Measurements from ENCODE around the gene MAVS.
"Not testable (repeated sequence)": the region's sequence is repeated elsewhere in the genome, so short reads cannot be mapped to it uniquely, and the experiment has no call there.

The MAVS gene

DNA sequence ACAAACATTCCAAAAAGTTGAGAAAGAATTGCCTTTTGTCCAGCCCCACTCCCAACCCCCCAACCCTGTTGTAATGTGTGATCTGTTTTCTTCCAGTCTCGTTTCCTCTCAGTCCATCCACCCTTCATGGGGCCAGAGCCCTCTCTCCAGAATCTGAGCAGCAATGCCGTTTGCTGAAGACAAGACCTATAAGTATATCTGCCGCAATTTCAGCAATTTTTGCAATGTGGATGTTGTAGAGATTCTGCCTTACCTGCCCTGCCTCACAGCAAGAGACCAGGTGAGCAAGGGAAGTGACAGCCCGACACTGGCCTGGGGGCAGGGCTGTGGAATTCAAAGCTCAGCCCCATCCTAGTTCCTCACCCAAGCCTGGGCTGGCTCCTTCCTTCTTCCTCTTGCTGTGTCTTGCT is 7.8 kb downstream of the MAVS start:
- DNase-seq (ENCODE audit: low read depth), result no peak

DNA sequence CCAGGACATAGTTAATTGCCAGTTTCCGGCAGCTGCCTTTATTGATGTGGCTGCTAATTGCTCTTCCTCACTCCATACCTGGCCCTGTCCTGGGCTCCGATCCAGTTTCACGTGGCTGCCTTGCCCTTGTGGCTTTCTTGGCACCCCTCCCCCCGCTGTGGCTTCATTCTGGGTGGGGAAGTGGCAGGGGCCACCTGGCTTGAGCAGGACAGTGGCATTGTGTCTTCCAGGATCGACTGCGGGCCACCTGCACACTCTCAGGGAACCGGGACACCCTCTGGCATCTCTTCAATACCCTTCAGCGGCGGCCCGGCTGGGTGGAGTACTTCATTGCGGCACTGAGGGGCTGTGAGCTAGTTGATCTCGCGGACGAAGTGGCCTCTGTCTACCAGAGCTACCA is 10.8 kb downstream of the MAVS start:
- DNase-seq (ENCODE audit: low read depth), result no peak

DNA sequence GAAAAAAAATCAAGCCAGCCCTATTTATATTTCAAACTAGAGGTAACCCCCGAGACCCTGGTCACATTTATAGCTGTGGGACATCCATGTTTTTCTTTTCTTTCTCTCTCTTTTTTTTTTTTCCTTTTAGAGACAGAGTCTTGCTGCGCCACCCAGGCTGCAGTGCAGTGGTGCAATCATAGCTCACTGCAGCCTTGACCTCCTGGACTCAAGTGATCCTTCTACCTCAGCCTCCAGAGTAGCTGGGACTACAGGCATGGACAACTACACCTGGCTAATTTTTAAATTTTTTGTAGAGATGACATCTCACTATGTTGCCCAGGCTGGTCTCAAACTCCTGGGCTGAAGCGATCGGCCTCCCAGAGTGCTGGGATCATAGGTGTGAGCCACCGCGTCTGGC is 12.1 kb downstream of the MAVS start:
- DNase-seq (ENCODE audit: low read depth), result no peak

DNA sequence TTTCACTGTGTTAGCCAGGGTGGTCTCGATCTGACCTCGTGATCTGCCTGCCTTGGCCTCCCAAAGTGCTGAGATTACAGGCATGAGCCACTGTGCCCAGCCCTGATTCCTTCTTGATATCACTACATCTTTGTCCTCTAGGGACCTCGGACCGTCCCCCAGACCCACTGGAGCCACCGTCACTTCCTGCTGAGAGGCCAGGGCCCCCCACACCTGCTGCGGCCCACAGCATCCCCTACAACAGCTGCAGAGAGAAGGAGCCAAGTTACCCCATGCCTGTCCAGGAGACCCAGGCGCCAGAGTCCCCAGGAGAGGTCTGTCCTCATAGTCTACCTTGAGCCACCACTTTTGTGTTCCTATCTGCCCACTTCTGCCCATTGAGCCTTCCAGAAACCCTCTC is 14.6 kb downstream of the MAVS start:
- no peak for DNase-seq (ENCODE audit: low read depth)

DNA sequence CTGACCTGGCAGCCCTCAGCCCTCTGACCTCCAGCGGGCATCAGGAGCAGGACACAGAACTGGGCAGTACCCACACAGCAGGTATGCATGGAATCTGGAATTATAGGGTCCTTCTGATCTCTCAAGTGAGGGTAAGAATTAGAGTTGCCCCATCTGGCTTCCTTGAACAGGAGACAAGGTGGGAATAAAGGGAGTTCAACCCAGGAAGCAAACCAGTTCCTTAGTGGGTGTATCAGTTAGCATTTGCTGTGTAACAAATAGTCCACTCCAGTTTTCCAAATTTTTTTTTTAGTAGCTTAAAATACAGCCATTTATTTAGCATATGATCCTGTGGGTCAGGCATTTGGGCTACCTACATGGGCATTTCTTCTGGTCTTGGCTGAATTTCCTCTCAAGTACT is 15.7 kb downstream of the MAVS start:
- no peak for DNase-seq (ENCODE audit: low read depth)

DNA sequence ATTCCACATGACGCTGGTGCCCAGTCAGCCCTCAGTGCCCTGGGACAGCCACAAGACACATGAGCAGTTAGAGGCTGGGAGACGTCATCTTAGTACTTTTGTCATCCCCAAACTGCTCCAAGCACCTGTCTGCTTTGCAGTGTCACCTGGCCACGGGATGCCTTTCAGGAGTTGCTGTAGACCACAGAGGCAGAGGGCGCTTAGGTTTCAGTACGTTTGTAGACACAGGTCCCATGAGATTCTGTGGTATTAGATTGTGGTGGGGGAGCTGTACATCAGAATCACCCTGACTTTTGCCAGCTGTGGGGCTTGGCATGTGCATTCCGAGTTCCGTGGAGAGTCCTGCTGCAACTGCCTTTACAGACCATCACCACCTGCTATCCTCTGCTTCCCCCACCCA is 16.7 kb downstream of the MAVS start:
- no peak for DNase-seq (ENCODE audit: low read depth)

DNA sequence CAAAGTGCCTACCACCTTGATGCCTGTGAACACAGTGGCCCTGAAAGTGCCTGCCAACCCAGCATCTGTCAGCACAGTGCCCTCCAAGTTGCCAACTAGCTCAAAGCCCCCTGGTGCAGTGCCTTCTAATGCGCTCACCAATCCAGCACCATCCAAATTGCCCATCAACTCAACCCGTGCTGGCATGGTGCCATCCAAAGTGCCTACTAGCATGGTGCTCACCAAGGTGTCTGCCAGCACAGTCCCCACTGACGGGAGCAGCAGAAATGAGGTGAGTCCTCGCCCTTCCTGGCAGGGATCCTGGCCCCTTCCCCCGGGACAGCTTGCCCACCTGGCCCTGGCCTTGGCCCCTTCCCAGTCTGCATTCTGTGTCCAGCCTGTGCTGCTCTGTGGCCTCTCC is 17.9 kb downstream of the MAVS start:
- no peak for DNase-seq (ENCODE audit: low read depth)

DNA sequence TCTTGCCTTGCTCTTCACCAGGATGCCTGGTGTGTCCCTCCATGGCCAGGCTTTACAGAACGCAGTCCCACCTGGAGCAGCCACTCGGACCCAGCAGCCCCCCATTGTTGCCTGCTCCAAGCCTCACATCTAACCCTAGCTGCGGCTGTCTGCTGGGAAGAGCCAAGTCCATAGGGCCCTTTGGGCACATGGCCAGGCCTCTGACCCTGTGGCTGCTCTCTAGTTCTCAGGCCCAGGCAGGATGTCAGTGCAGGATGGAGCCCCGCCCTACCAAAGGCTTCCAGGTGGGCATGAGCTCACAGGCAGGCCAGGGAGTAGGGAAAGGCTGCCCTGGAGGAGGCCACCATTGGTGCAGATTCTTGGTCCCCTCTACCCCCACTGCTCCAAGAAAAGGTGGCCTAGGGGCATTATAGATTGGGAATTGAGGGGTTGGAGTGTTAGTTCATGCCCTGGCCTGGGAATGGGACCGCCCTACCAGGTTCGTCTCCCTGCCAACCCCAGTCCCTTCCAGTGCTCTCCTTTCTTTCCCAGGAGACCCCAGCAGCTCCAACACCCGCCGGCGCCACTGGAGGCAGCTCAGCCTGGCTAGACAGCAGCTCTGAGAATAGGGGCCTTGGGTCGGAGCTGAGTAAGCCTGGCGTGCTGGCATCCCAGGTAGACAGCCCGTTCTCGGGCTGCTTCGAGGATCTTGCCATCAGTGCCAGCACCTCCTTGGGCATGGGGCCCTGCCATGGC is 18.7 kb downstream of the MAVS start:
- DNase-seq (ENCODE audit: low read depth), result no peak

DNA sequence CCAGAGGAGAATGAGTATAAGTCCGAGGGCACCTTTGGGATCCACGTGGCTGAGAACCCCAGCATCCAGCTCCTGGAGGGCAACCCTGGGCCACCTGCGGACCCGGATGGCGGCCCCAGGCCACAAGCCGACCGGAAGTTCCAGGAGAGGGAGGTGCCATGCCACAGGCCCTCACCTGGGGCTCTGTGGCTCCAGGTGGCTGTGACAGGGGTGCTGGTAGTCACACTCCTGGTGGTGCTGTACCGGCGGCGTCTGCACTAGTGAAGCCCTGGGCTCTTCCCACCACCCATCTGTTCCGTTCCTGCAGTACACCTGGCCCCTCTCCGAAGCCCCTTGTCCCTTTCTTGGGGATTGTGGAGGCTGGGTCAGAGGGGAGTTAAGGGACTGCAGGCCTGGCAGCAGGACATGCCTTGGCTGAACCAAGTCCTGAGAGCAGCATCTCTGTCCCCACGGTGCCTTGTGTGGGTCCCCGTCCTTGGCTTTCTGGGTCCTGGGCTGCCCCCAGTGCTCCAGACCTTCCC is 19.3 kb downstream of the MAVS start:
- DNase-seq (ENCODE audit: low read depth), result no peak

DNA sequence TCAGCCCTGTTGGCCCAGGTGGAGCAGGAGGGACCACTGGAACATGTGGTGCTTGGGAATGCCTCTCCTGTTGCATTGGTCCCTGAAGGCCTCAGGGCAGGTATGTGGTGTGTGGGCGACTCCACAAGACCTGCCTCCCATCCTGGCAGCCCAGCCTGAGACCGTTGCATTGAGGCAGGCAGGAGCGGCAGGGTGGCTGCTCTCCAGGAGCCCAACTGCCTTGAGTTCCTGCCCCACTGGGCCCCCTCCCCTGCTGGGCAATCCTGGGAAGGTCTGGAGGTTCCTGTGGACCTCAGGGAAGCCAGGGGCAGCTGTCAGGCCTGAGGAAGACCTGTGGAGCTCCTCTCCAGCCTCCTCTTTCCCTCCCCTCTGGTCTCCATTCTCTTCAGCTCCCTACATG is 19.8 kb downstream of the MAVS start:
- no peak for DNase-seq (ENCODE audit: low read depth)

DNA sequence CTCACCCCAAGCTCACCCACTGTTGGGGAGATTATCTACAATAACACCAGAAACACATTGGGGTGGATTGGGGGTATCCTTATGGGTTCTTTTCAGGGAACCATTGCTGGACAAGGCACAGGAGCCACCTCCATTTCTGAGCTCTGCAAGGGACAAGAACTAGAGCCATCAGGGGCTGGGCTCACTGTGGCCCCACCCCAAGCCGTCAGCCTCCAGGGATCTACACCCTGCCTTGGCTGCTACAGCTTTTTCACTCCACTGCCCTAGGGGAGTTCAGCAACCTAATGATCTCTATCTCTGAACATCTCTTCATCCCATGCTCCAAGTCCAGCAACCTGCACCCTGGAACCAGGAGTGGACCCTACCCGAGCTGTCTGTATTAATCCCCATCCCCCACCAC is 21.2 kb downstream of the MAVS start:
- DNase-seq (ENCODE audit: low read depth), result no peak

DNA sequence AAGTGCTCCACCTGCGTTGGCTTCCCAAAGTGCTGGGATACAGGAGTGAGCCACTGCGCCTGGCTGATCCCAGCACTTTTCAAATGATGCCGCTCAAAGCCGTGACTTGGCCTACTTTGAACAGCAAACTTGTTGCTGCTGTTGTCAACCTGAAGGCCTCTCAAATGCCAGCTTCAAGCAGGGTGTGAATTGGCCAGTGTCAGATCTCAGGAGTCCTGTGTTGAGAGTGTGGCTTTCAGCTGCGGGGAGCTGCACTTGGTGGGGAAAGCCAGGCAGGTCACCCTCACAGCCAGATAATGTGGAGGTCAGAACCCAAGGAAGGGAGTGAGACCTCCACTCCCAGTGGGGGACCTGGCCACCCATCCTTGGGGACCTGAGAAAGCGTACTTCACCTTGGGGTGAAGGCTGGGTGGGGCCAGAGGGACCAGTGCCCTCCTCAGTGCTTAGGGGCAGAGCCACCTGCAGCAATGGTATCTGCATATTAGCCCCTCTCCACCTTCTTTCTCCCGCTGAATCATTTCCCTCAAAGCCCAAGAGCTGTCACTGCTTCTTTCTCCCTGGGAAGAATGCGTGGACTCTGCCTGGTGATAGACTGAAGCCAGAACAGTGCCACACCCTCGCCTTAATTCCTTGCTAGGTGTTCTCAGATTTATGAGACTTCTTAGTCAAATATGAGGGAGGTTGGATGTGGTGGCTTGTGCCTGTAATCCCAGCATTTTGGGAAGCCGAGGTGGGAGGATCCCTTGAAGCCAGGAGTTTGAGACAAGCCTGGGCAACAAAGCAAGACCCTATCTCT is 23.4 kb downstream of the MAVS start:
- no peak for DNase-seq (ENCODE audit: low read depth)

DNA sequence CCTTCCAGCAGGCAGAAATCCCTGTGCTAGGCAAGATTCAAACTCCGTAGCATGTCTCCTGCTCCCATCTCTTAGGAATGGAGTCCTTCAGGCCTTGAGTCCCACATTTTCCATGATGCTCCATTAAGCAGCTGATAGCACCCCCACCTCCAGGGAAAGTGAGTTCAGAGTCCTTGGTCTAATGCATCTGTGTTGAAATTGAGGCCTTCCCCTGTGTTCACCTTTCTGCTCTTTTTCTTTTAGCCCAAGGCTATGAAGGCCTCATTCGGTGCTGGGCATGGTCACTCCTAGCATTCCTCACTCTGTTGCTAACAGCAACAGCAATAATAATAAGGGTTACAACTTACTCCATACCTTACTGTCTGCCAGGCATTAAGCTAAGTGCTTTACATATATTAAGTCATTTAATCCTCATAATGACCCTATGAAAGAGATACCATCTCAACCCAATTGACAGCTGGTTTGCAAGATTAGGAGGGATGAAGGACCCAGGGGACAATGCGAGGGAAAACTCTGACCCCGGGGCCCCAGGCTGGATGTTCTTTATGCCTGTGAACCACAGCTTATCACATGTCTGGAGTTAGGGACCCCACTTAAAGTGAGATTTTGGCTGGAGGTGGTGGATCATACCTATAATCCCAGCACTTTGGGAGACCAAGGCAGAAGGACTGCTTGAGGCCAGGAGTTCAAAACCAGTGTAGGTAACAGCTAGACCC is 25.1 kb downstream of the MAVS start:
- DNase-seq (ENCODE audit: low read depth), result peak; percentile 36

DNA sequence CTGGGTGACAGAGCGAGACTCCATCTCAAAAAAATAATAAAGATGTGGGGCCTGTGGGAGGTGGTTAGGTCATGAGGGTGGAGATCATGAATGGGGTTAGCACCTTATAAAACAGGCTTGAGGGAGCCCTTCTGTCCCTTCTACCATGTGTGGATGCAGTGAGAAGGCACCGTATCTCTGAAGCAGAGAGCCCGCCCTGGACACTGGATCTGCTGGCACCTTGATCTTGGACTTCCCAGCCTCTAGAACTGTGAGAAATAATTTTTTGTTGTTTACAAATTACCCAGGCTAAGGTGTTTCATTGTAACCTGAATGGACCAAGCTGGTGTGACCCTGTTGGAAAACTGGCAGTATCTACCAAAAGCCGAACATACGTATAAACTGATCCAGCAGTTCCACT is 26.9 kb downstream of the MAVS start:
- DNase-seq (ENCODE audit: low read depth), result no peak

DNA sequence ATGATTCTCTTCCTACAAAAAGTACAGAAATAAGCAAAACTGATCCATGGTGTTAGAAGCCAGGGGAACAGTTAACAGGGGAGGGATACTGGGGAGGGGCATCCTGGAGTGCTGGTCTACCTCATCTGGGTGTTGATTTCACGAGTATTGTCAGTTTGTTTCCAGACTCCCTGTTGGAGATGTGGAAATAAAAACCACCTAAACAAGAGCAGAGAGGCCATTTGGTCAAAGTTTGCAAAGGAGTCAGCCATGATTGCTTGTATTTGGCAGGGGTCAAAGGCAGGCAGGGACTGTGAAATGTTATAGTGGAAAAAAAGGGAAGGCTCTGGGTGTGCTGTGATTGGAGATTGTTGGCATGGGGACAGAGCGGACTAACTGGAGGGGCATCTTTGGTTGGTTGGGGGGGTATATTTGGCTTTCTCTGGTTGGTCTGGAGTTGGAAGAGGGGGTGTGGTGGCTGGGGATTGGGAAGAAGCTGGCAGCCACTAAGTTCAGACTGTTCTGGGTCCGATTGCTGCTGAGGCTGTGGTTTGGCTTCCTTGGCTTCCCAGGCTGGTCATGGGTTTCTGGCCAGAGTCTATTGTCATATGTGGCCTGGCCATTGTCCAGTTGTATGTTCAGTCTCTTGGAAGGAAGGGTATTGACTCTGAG is 27.7 kb downstream of the MAVS start:
- no peak for DNase-seq (ENCODE audit: low read depth)

DNA sequence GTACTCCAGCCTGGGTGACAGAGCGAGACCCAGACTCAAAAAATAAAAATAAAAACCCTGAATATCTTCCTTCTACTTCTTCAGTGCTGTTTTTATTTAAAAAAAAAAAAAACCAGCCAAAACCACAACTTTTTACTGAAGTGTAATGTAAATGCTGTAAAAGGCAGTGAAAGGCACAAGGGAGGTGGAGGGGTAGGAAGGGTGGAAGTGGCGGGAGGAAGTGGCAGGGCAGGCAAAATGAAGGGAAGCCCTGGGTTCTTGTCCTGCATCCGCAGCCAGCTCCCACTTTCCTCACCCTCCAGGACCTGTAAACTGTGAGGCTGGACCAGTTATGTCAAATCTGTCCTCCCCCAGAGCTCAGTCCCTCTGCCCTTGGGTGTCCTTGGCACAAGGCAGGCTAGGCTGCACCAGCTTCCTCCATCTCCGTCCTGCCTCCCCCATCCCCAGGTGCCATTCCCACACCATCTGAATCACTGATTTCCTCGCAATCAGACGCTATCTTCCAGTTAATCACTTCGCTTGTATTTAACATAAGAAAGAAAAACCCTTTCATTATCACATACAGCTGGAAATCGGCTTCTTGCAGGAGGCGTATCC is 28.8 kb downstream of the MAVS start:
- peak; percentile 52 for DNase-seq (ENCODE audit: low read depth)

DNA sequence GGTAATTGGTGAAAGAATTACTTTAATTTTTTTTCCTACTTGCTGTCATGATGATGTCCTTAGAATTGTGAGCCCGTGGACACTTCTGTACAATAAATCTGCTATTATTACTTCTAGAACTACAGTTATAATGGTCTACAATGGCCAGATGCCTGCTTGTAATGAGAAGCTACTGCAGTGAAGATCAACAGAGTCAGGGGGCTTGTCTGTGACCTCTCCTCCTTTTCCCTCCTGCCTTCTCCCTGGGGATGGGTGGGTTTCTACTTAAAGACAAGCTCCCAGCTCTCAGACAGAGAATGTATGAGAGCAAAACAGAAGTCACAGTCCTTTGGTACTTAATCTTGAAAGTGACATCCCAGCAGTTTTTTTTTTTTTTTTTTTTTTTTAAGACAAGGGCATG is 29.4 kb downstream of the MAVS start:
- no peak for DNase-seq (ENCODE audit: low read depth)

DNA sequence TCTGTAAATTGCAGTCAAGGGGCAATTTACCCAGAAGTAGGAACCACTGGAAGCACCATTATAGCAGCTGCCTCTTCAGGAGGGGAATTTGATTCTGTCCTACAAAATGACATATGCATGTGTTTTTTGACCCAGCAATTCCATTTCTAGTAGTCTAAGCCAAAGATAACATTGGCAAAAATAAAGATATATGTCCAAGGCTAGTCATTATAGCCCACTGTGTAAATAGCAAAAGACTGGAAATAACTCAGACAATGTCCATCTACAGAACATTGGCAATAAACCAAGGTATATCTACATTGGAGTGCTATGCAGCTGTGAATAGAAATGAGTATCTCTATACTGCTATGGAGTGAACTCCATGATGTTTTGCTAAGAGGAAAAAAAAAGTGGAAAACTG is 30.0 kb downstream of the MAVS start:
- DNase-seq (ENCODE audit: low read depth), result no peak

DNA sequence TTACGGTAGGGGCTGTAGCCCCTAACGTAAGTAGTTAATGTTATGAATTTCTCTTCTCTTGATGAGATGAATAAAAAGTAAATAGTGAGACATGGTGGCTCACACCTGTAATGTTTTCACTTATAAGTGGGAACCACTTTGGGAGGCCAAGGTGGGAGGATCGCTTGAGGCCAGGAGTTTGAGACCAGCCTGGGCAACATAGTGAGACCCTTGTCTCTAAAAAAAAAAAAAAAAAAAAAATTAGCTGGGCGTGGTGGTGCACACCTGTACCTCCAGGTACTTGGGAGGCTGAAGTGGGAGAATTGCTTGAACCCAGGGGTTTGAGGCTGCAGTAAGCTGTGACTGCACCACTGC is 32.3 kb downstream of the MAVS start:
- DNase-seq (ENCODE audit: low read depth), result not testable (repeated sequence)

DNA sequence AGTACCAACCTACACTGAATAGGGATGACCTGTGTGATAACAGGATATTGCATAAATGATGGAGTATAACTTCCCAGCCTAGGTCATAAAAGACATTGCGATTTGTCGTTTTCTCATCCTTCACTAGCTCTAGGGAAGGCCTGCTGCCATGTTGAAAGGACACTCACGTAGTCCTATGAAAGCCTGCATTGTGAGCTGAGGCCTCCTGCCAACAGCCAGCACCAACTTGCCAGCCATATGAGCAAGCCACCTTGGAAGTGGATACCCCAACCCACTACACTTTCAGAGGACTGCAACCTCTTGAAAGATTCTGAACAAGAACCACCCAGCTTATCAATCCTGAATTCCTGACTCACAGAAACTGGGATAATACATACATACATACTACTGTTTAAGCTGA is 39.1 kb downstream of the MAVS start:
- DNase-seq (ENCODE audit: low read depth), result no peak

DNA sequence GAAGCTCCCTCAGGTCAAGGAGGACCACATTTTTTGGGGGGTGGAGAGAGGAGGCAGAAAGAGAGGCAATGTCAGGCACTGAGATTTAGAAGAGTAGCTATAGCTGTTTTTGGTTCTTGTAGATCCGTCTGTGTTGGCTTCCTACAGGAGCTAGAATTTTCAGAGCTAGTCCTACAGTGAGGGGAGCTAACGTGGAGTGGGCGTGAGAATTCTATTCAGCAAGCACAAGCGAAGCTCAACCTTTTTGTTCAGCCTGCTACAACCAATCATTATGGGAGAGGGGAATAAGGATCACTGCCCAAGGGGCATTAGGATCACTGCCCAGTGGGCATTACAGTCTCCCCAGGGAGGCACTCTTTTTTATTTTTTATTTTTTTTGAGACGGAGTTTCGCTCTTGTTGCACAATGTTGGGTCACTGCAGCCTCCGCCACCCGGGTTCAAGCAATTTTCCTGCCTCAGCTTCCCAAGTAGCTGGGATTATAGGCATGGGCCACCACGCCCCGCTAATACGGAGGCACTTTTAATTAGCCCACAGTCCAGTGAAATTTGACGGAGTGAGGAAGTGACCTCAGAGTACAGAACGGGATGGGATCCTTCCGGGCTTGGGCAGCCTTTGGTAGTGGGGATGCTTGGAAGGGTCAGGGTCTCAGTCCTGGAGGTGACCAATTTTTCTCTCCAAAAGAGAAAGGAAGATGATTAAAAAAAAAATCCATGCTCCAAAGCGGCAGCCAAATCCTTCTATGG is 41.4 kb downstream of the MAVS start:
- DNase-seq (ENCODE audit: low read depth), result no peak
